Lower lobe of right lung (tissue), 2 donors: Measurements from ENCODE around the gene MIR17HG. TPM values are rescaled to one million over a fixed set of nuclear protein-coding genes. Genes with fewer than 3 reads are reported as not detected.
A peak's percentile ranks its signal among the peaks of the same experiment; 100 is the strongest.

Experiments
- ATAC-seq, 2 donors: fragments of 200-7000 bp; cut with Tn5 transposase; one replicate each; pipeline ENCODE4 v1.9.1; 2020 to 2022; ENCODE audit warnings: mild to moderate bottlenecking in 2 of 2, moderate library complexity in 2 of 2
- DNase-seq: peaks from one replicate; pipeline ENCODE4 v3.0.0-alpha.2; 2020
- H3K27ac ChIP-seq: fragments of 200-600 bp; one replicate; pipeline ENCODE4 v1.8.0; 2022
- H3K27me3 ChIP-seq: fragments of 200-600 bp; one replicate; pipeline ENCODE4 v1.8.0; 2022; ENCODE audit warnings: low read depth
- H3K36me3 ChIP-seq: fragments of 200-600 bp; one replicate; pipeline ENCODE4 v1.8.0; 2022; ENCODE audit warnings: mild to moderate bottlenecking
- H3K4me1 ChIP-seq: fragments of 200-600 bp; one replicate; pipeline ENCODE4 v1.8.0; 2022
- H3K4me3 ChIP-seq: fragments of 200-600 bp; one replicate; pipeline ENCODE4 v1.8.0; 2022; ENCODE audit warnings: mild to moderate bottlenecking
- H3K9me3 ChIP-seq: fragments of 200-600 bp; one replicate; pipeline ENCODE4 v1.8.0; 2022
- CTCF ChIP-seq: fragments of 200-600 bp; IDR thresholded peaks from one replicate; pipeline ENCODE4 v1.8.0; 2022; ENCODE audit warnings: antibody characterized with exemption, mild to moderate bottlenecking
- intact Hi-C: fragments of 100-400 bp; cut with DNase I; formaldehyde crosslinking; loops from one replicate; pipeline ENCODE4 v1.11.0; 2022
- total RNA-seq: library from RNA; stranded (reverse); fragmentation: NEBNext Ultra II Directional; extraction: Animal tissue kit (Norgen Biotek cat#: 25700); gene quantifications from one replicate; pipeline ENCODE4 v1.2.1, GENCODE V29; 2021
- donor health status: DM: no; HTN: yes; CAD: no; lungs with severe emphysema.

MIR17HG gene
- total RNA-seq, 1 donor from 2014 or later: 6.1 TPM

- ATAC-seq (peak in 1 of 2 donors; percentile 10), DNase-seq (no peak)
Measured at GRCh38 chr13:91346850-91347201, 661 bp upstream of the MIR17HG start.

GRCh38 chr13:91347996-91348905, 764 bp downstream of the MIR17HG start:
- ATAC-seq (peak; percentile 63 to 71), DNase-seq (peak; percentile 72)
- no peaks in the 10 kb centered on the region for H3K9me3 ChIP-seq
- H3K27ac ChIP-seq: peak overlapping the region; percentile 97
- H3K27me3 ChIP-seq: no peaks in the 10 kb centered on the region
- peak overlapping the region; percentile 75 for H3K4me3 ChIP-seq
- TF ChIP-seq CTCF: peak; percentile 19
- peaks cover 39% of the 10 kb centered on the region for H3K4me1 ChIP-seq
- H3K36me3 ChIP-seq: peaks cover 30% of the 10 kb centered on the region
- intact Hi-C loops: no loop called here

More at GRCh38 chr13:91346850-91347201, 661 bp upstream of the MIR17HG start:
- Histone ChIP-seq H3K4me3 (peak overlapping the region; percentile 75), H3K36me3 (peaks cover 20% of the 10 kb centered on the region), H3K27me3 (no peaks in the 10 kb centered on the region), H3K9me3 (no peaks in the 10 kb centered on the region), H3K4me1 (peaks cover 34% of the 10 kb centered on the region), H3K27ac (peak overlapping the region; percentile 97)
- intact Hi-C loops: no loop called here
- no peak for TF ChIP-seq CTCF

- TF ChIP-seq CTCF: peak; percentile 91
- ATAC-seq: peak; percentile 83 to 92
- H3K27me3 ChIP-seq: no peaks in the 10 kb centered on the region
- peaks cover 35% of the 10 kb centered on the region for H3K36me3 ChIP-seq
- H3K4me1 ChIP-seq: peaks cover 44% of the 10 kb centered on the region
- peak; percentile 96 for DNase-seq
- peak overlapping the region; percentile 97 for H3K27ac ChIP-seq
- H3K4me3 ChIP-seq: peak overlapping the region; percentile 75
- no peaks in the 10 kb centered on the region for H3K9me3 ChIP-seq
- intact Hi-C loops: no loop called here
Measured at GRCh38 chr13:91348906-91349435, 1.5 kb downstream of the MIR17HG start.

GRCh38 chr13:91349992-91350911, 2.8 kb downstream of the MIR17HG start:
- peak overlapping the region; percentile 75 for H3K4me3 ChIP-seq
- no peak overlapping the region for H3K27ac ChIP-seq

More at GRCh38 chr13:91349992-91350911, 2.8 kb downstream of the MIR17HG start:
- Histone ChIP-seq H3K9me3 (no peaks in the 10 kb centered on the region), H3K4me1 (peaks cover 47% of the 10 kb centered on the region), H3K27me3 (no peaks in the 10 kb centered on the region), H3K36me3 (peaks cover 48% of the 10 kb centered on the region)
- no peak for DNase-seq
- no peak for TF ChIP-seq CTCF
- intact Hi-C loops: no loop called here
- ATAC-seq: no peak
